Measurements from ENCODE around the gene CDC42BPB. TPM values are rescaled to one million over a fixed set of nuclear protein-coding genes. Genes with fewer than 3 reads are reported as not detected.

The CDC42BPB gene
- total RNA-seq, 4 donors from 2014 or later: 30.0 to 64.3 (median 32.6) TPM

GRCh38 chr14:102917056-102917385, 140.3 kb downstream of the CDC42BPB start:
- Histone ChIP-seq H3K27ac (no peak overlapping the region), H3K4me3 (no peak overlapping the region), H3K36me3 (no peaks in the 10 kb centered on the region), H3K27me3 (peaks cover 1 to 10% (median 6%) of the 10 kb centered on the region in 3 donors), H3K9me3 (no peaks in the 10 kb centered on the region), H3K4me1 (no peaks in the 10 kb centered on the region)
- in situ Hi-C loops (cut with MboI; ENCODE audit: low sequenced_read_pairs in 4 of 4): loop anchor here in 3 of 4 donors (10.0 to 25.0 kb wide), 3 partner anchors 142 to 230 kb away; partner anchors contain the start of gene TRAF3 (in 1 of the 3)
- intact Hi-C loops (cut with DNase I; ENCODE audit: low total_unique reads): loop anchor here (10.0 kb wide), 1 partner anchor 392 kb away; no protein-coding TSS in a partner anchor
- ATAC-seq (no peak), DNase-seq (no peak)
- TF ChIP-seq CTCF (IDR thresholded peaks at IDR 0.05 in 4 of 5, conservative IDR thresholded peaks at IDR 0.05 in 1 of 5) (no peak), POLR2A (IDR thresholded peaks at IDR 0.05) (no peak)

GRCh38 chr14:102916347-102917055, 140.8 kb downstream of the CDC42BPB start:
- Histone ChIP-seq H3K27ac (no peak overlapping the region), H3K4me1 (no peaks in the 10 kb centered on the region), H3K36me3 (no peaks in the 10 kb centered on the region), H3K27me3 (peaks cover 0 to 7% (median under 1%) of the 10 kb centered on the region in 3 donors), H3K4me3 (no peak overlapping the region), H3K9me3 (no peaks in the 10 kb centered on the region)
- TF ChIP-seq CTCF (IDR thresholded peaks at IDR 0.05 in 4 of 5, conservative IDR thresholded peaks at IDR 0.05 in 1 of 5) (no peak), POLR2A (IDR thresholded peaks at IDR 0.05) (no peak)
- DNase-seq (no peak), ATAC-seq (no peak)
- intact Hi-C loops (cut with DNase I; ENCODE audit: low total_unique reads): loop anchor here (10.0 kb wide), 1 partner anchor 392 kb away; no protein-coding TSS in a partner anchor
- in situ Hi-C loops (cut with MboI; ENCODE audit: low sequenced_read_pairs in 4 of 4): loop anchor here in 3 of 4 donors (10.0 to 25.0 kb wide), 3 partner anchors 142 to 229 kb away; partner anchors contain the start of gene TRAF3 (in 1 of the 3)

GRCh38 chr14:102915292-102916110, 141.8 kb downstream of the CDC42BPB start:
- TF ChIP-seq CTCF (IDR thresholded peaks at IDR 0.05 in 4 of 5, conservative IDR thresholded peaks at IDR 0.05 in 1 of 5) (no peak), POLR2A (IDR thresholded peaks at IDR 0.05) (no peak)
- Histone ChIP-seq H3K27me3 (peaks cover 0 to 2% (median 0%) of the 10 kb centered on the region in 3 donors), H3K4me3 (no peak overlapping the region), H3K27ac (no peak overlapping the region), H3K4me1 (no peaks in the 10 kb centered on the region), H3K36me3 (no peaks in the 10 kb centered on the region), H3K9me3 (no peaks in the 10 kb centered on the region)
- ATAC-seq (no peak), DNase-seq (no peak)
- in situ Hi-C loops (cut with MboI; ENCODE audit: low sequenced_read_pairs in 4 of 4): loop anchor here in 3 of 4 donors (10.0 to 25.0 kb wide), 3 partner anchors 141 to 228 kb away; partner anchors contain the start of gene TRAF3 (in 1 of the 3)
- intact Hi-C loops (cut with DNase I; ENCODE audit: low total_unique reads): loop anchor here (10.0 kb wide), 1 partner anchor 391 kb away; no protein-coding TSS in a partner anchor

GRCh38 chr14:102914474-102915291, 142.7 kb downstream of the CDC42BPB start:
- Histone ChIP-seq H3K4me1 (no peaks in the 10 kb centered on the region), H3K36me3 (no peaks in the 10 kb centered on the region), H3K27me3 (no peaks in the 10 kb centered on the region), H3K27ac (no peak overlapping the region), H3K4me3 (no peak overlapping the region), H3K9me3 (no peaks in the 10 kb centered on the region)
- ATAC-seq (no peak), DNase-seq (no peak)
- TF ChIP-seq POLR2A (IDR thresholded peaks at IDR 0.05): no peak
- no peak for TF ChIP-seq CTCF (IDR thresholded peaks at IDR 0.05 in 4 of 5, conservative IDR thresholded peaks at IDR 0.05 in 1 of 5)
- intact Hi-C loops (cut with DNase I; ENCODE audit: low total_unique reads): loop anchor here (10.0 kb wide), 1 partner anchor 390 kb away; no protein-coding TSS in a partner anchor
- in situ Hi-C loops (cut with MboI; ENCODE audit: low sequenced_read_pairs in 4 of 4): loop anchor here in 3 of 4 donors (10.0 to 25.0 kb wide), 3 partner anchors 140 to 227 kb away; partner anchors contain the start of gene TRAF3 (in 1 of the 3)

Data from gastrocnemius medialis (tissue), 4 donors.